GM18858 (cell line): Measurements from ENCODE around the gene TSGA10IP.

Source experiments
- ATAC-seq: cut with Tn5 transposase; IDR thresholded peaks from one replicate; pipeline ENCODE4 v1.9.1; 2021; ENCODE audit not compliant: unreplicated experiment

Gene TSGA10IP

GRCh38 chr11:65973439-65974110 is 28.3 kb downstream of the TSGA10IP start:
- ATAC-seq = no peak

- no peak for ATAC-seq
These were observed 30.5 kb downstream of the TSGA10IP start for GRCh38 chr11:65975771-65976170.

GRCh38 chr11:65976216-65977176 is 31.2 kb downstream of the TSGA10IP start:
- no peak for ATAC-seq

GRCh38 chr11:65977621-65978390 is 32.5 kb downstream of the TSGA10IP start:
- ATAC-seq = no peak

- no peak for ATAC-seq
These were observed 33.3 kb downstream of the TSGA10IP start for GRCh38 chr11:65978391-65979238.

GRCh38 chr11:65979261-65979759 is 34.0 kb downstream of the TSGA10IP start:
- no peak for ATAC-seq

GRCh38 chr11:65981101-65981740 is 35.9 kb downstream of the TSGA10IP start:
- no peak for ATAC-seq

- no peak for ATAC-seq
These were observed 36.9 kb downstream of the TSGA10IP start for GRCh38 chr11:65981972-65982823.

GRCh38 chr11:65982824-65983588 is 37.7 kb downstream of the TSGA10IP start:
- no peak for ATAC-seq

GRCh38 chr11:65983589-65983987 is 38.3 kb downstream of the TSGA10IP start:
- ATAC-seq = no peak

- ATAC-seq = no peak
These were observed 42.1 kb downstream of the TSGA10IP start for GRCh38 chr11:65987336-65987735.

GRCh38 chr11:65988791-65989592 is 43.7 kb downstream of the TSGA10IP start:
- peak; percentile 76 for ATAC-seq

GRCh38 chr11:65992056-65992455 is 46.8 kb downstream of the TSGA10IP start:
- no peak for ATAC-seq

GRCh38 chr11:65997286-65997685 is 52.0 kb downstream of the TSGA10IP start:
- no peak for ATAC-seq

- ATAC-seq = peak; percentile 70
These were observed 56.8 kb downstream of the TSGA10IP start, which contains the start of the genes BANF1 and EIF1AD for GRCh38 chr11:66001942-66002647. Gene BANF1, plus strand, starts transcription at chr11:66002503. Its CDS starts 748 bp downstream, at chr11:66003251. Gene EIF1AD, minus strand, starts transcription at chr11:66002157. Its CDS starts 1,768 bp downstream, at chr11:66000389.

- ATAC-seq = peak; percentile 15
These were observed 57.5 kb downstream of the TSGA10IP start for GRCh38 chr11:66002648-66003225.
